ENCODE results near the gene SPSB2.

The SPSB2 gene

GRCh38 chr12:6851921-6852650, 21.0 kb downstream of the SPSB2 start, which contains the start of gene USP5 (continued):
- TF ChIP-seq ZBTB8A (tag by site-specific recombination; IDR thresholded peaks at IDR 0.05): peak; percentile 52
- TF ChIP-seq ZNF140 (tag by site-specific recombination; IDR thresholded peaks at IDR 0.05): no peak
- TF ChIP-seq ATF2 (tag by site-specific recombination; IDR thresholded peaks at IDR 0.05; ENCODE audit: low read depth): no peak
- no peak for TF ChIP-seq HOXD13 (CRISPR knock-in tag; IDR thresholded peaks at IDR 0.05; ENCODE audit: borderline replicate concordance)
- TF ChIP-seq ZNF529 (tag by site-specific recombination; IDR thresholded peaks at IDR 0.05; ENCODE audit: insufficient replicate concordance): no peak
- peak; percentile 96 for TF ChIP-seq SP2 (tag by site-specific recombination; IDR thresholded peaks at IDR 0.05)
- no peak for TF ChIP-seq ZNF555 (tag by site-specific recombination; conservative IDR thresholded peaks at IDR 0.05)
- TF ChIP-seq ZBTB48 (tag by site-specific recombination; IDR thresholded peaks at IDR 0.05): peak; percentile 66
- TF ChIP-seq GFI1B (tag by site-specific recombination; IDR thresholded peaks at IDR 0.05): no peak
- TF ChIP-seq YY1 (tag by site-specific recombination; IDR thresholded peaks at IDR 0.05): peak; percentile 95
- TF ChIP-seq ZFP69B (tag by site-specific recombination; IDR thresholded peaks at IDR 0.05): no peak; the same call in 1 of the 2 replicates
- TF ChIP-seq, protein P1, sequence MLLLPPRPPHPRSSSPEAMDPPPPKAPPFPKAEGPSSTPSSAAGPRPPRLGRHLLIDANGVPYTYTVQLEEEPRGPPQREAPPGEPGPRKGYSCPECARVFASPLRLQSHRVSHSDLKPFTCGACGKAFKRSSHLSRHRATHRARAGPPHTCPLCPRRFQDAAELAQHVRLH (tag by site-specific recombination; IDR thresholded peaks at IDR 0.05): peak; percentile 94
- peak; percentile 57; the same call in 1 of the 2 replicates for TF ChIP-seq ZFHX2 (tag by site-specific recombination; conservative IDR thresholded peaks at IDR 0.05)
- TF ChIP-seq ZNF791 (tag by site-specific recombination; IDR thresholded peaks at IDR 0.05): no peak
- no peak for TF ChIP-seq ZNF214 (tag by site-specific recombination; IDR thresholded peaks at IDR 0.05; ENCODE audit: borderline replicate concordance)
- no peak for TF ChIP-seq ZNF664 (tag by site-specific recombination; IDR thresholded peaks at IDR 0.05)
- peak; percentile 97 for TF ChIP-seq ZNF394 (tag by site-specific recombination; IDR thresholded peaks at IDR 0.05; ENCODE audit: borderline replicate concordance)
- peak; percentile 73; the same call in 1 of the 2 replicates for TF ChIP-seq ZNF561 (tag by site-specific recombination; IDR thresholded peaks at IDR 0.05; ENCODE audit: borderline replicate concordance)
- TF ChIP-seq ZEB2 (tag by site-specific recombination; IDR thresholded peaks at IDR 0.05): peak; percentile 93
- TF ChIP-seq ZNF549 (tag by site-specific recombination; IDR thresholded peaks at IDR 0.05): no peak
- TF ChIP-seq ZNF704 (tag by site-specific recombination; IDR thresholded peaks at IDR 0.05): no peak
- TF ChIP-seq KLF1 (tag by site-specific recombination; IDR thresholded peaks at IDR 0.05): peak; percentile 75
- peak; percentile 69 for TF ChIP-seq PATZ1 (tag by site-specific recombination; IDR thresholded peaks at IDR 0.05)
- TF ChIP-seq PBX3 (CRISPR knock-in tag; IDR thresholded peaks at IDR 0.05): peak; percentile 35; the same call in 1 of the 2 replicates
- peak; percentile 64 for TF ChIP-seq ZIC2 (tag by site-specific recombination; IDR thresholded peaks at IDR 0.05)
- TF ChIP-seq KLF16 (tag by site-specific recombination; IDR thresholded peaks at IDR 0.05): peak; percentile 98
- peak; percentile 78; the same call in 1 of the 2 replicates for TF ChIP-seq ZNF2 (tag by site-specific recombination; IDR thresholded peaks at IDR 0.05)
- peak; percentile 98 for TF ChIP-seq ZXDB (tag by site-specific recombination; IDR thresholded peaks at IDR 0.05)
- TF ChIP-seq HOXC10 (CRISPR knock-in tag; IDR thresholded peaks at IDR 0.05): no peak
- peak; percentile 29; the same call in 1 of the 2 replicates for TF ChIP-seq ZNF518A (tag by site-specific recombination; conservative IDR thresholded peaks at IDR 0.05; ENCODE audit: low read depth)
